GM19023 (cell line): ENCODE measurements around the gene EEF1AKMT4.

Experiments
- ATAC-seq: cut with Tn5 transposase; IDR thresholded peaks from one replicate; pipeline ENCODE4 v1.9.1; 2021; ENCODE audit warnings: mild to moderate bottlenecking, moderate library complexity; ENCODE audit not compliant: unreplicated experiment

EEF1AKMT4 gene

GRCh38 chr3:184296616-184297015, 47.1 kb downstream of the EEF1AKMT4 start:
- no peak for ATAC-seq

- ATAC-seq, result peak; percentile 94
These were observed 49.5 kb downstream of the EEF1AKMT4 start, which contains the start of gene PSMD2 for GRCh38 chr3:184298759-184299487. PSMD2 (plus strand) TSS chr3:184299241; CDS start chr3:184299267, 26 bp downstream.

DNA sequence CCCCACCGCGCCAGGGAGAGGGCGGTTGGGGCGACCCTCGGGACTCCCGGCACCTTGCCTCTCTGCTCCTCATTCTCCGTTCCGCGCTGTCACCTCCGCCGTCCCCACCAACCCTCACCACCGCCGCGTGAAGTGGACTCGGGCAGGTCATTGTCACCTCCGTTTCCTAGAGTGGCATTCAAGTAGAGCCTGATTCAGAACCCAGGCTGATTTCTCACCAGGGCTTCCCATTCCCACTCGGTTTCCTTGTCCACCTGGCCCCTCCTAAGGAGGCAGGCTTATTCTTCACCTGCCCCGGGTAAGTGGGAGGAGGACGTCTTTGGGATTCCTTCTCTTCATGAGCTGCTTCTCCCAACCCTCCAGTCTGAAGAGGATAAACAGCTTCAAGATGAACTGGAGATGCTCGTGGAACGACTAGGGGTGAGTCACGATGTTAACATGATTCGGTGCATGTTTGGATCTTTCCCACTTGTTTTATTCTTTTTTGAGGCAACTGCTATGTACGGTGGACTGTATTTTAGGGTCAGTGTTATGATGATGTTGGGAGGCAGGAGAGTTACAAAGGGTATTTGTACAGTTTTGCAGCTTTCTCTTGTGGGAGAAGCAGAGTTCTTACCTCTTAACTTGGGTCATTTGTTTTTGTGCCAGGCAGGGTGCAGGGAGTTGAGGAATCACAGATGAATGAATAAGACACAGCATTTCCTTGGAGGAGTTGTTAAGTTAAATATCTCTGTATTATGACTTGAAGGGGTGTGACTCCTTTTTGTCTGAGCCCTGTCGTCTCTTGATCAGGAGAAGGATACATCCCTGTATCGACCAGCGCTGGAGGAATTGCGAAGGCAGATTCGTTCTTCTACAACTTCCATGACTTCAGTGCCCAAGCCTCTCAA, 50.3 kb downstream of the EEF1AKMT4 start:
- peak; percentile 1 for ATAC-seq

DNA sequence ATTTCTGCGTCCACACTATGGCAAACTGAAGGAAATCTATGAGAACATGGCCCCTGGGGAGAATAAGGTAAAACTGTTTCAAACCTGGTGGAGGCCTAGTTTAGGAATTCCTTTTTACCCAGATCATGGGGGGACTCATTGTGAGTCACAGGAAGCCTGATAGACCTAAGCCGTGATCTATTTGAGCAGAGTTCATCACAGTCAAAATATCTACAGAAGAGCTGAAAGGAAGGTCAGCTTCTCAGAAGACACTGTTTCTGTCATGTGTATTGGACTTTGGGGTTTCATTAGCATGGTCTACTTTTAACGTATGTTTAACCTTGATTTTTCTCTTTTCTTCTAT, 50.9 kb downstream of the EEF1AKMT4 start:
- ATAC-seq, result no peak

GRCh38 chr3:184305577-184305976, 56.1 kb downstream of the EEF1AKMT4 start:
- no peak for ATAC-seq

- no peak for ATAC-seq
These were observed 57.0 kb downstream of the EEF1AKMT4 start for GRCh38 chr3:184306341-184306972.

DNA sequence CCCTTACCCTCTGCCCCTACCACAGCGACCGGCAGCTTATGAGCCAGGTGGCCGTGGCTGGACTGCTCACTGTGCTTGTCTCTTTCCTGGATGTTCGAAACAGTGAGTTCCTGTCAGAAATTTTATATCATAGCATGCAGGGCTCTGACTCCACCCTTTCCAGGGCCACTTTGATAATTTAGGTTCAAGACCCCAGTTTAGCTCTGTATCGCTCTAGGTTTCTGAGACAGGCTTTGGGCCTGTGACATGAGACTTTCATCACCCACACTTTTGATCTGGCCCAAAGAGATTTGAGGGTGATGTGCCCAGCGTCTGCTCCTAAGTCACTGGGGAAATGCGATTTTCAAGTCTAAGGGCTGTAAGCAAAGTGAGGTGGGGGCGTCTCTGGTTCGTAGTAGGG, 58.4 kb downstream of the EEF1AKMT4 start:
- ATAC-seq, result no peak
